HK-2 (cell line): ENCODE measurements around the gene WNT4.

ENCODE experiments used
- DNase-seq: peaks from one replicate; pipeline ENCODE4 v3.0.0-alpha.2; 2018; ENCODE audit not compliant: unreplicated experiment

WNT4 gene

DNA sequence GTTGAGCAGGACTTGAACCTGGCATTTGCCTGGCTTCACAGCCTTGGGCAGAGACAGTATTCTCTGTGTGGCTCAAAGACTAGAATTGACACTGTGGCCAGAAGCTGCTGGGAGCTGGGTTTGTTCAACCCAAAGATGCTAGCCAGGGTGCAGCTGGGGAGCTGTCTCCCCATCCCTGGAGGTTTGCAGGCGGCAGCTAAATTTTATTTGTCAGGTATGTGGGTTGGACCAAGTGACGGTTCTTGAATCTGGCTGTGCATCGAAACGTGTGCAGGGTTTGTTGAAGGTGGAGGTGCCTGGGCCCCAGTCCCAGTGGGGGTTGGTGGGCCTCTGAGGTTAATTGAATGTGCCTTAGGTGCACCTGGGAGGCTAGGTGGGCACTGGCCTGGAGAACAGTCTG, 11.8 kb downstream of the WNT4 start:
- no peak for DNase-seq

DNA sequence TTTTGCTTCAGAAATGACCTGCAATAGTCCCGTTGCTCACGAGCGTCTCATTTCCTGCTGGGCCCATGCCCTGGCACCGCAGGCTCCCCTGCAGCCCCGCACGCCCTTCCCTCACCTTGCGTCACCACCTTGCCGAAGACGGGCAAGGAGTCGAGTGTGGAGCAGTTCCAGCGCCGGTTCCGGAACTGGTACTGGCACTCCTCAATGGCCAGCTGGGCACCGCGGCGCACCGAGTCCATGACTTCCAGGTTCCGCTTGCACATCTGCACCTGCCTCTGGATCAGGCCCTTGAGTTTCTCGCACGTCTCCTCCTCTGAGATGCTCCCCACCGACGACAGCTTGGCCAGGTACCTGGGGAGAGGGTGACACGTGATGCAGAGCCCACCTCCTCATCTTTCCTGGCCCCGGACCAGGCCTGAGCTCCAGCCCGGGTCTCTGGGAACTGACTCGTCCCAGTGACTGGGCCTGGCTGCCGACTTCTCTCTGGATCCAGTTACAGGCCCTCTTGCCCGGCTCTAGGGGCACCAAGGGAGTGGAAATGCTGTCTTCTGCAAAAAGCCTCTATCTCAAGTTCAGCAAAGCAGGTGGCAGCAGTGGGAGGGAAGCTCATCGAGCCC, 13.3 kb downstream of the WNT4 start:
- DNase-seq: no peak

DNA sequence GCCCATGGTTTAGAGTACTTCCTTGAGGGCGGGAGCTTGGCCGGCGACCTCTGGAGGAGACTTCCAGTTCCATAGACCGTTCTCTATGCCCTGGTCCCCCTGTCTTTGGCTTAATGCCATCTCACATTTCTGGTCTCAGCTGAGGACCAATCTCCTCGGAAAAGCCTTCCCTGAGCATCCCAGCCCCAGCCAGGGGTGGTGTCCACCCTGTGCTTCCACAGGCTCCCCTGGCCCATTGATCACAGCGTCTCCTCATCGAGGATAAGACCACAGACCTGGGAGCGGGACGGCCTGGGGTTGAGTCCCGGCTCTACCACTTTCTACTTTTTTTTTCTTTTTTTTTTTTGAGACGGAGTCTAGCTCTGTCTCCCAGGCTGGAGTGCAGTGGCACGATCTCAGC, 14.5 kb downstream of the WNT4 start:
- DNase-seq: no peak

DNA sequence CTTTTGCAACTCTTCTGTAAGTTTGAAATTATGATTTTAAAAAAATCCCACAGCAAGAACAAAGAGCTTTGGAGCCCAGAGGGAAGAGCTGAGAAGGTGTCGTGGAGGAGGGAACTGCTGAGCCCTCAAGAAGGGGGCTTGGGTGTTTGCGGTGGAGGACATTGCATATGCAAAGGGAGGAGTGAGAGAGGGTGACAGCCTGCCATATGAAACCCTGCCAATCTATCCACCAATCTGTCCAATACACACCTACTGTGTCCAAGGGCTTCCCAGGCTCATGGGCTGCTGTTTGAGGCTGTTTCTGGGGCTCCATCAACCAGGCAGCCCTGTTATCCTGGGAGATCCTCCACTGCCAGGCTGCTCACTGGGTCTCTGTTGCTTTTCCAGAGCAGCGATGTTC, 15.2 kb downstream of the WNT4 start:
- no peak for DNase-seq

DNA sequence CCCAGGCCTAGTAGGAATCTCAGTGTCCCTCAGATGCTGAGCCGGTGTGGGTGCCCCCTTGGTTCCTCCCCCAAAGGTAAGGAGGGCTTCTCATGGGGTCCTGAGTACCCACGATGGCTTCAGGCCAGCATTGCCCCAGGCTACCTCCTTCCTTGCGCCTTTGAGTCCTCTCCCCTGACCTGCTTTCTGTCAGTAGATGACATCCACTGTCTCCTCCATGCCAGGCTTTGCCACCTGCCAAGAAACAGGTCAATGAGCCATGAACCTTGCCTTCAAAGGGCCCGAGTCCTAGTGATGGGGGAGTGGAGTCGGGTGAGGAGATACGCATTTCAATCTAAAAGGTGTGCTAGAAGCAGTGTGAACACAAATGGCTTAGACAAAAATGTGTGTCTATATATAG, 15.6 kb downstream of the WNT4 start:
- DNase-seq: no peak

DNA sequence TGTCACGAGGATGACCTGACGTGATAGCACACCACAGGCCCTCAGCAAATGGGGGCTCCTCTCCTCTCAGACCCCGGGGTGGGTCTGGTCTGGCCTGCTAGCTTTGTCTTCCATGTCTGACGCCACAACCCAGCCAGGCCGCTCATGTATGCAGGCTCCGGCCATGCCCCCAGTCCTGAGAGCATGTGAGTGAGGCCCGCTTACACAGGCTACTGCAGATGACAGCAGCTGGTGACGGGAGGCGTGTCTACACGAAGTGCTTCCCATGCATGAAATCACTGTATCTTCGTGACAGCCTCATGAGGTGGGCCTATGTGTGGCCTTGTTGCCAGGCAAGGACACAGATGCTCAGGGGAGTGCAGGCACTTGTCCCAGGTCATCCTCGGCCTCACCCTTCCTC, 16.4 kb downstream of the WNT4 start:
- no peak for DNase-seq

DNA sequence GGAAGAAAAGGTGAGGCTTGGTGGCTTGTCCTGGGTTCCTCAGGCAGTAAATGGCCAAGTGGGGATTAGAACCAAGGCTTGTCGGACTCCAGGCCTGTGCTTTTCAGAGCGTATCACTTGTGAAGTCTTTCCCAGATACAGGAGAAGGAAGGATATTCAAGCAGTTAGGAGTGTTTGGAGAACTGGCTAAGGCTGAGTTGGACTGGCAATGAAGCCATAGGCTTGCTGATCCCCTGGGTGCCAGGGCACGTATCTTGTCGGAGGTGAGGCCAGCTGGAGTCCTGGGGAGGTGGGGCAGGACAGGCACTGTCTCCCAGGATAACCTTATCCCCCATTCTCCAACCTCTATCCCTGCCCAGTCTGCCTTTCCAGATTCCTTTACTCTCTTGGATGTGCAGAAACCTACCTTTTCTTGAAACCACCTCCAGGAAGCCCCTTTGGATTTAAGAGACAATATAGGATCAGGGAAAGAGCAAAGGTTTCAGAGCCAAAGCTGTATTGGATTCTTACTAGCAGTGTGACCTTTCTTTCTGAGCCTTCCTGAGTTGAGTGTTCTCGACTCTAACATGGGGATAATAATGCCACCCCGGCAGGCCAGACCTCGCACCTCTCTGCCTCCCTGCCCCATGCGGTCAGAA, 18.2 kb downstream of the WNT4 start:
- DNase-seq: no peak

DNA sequence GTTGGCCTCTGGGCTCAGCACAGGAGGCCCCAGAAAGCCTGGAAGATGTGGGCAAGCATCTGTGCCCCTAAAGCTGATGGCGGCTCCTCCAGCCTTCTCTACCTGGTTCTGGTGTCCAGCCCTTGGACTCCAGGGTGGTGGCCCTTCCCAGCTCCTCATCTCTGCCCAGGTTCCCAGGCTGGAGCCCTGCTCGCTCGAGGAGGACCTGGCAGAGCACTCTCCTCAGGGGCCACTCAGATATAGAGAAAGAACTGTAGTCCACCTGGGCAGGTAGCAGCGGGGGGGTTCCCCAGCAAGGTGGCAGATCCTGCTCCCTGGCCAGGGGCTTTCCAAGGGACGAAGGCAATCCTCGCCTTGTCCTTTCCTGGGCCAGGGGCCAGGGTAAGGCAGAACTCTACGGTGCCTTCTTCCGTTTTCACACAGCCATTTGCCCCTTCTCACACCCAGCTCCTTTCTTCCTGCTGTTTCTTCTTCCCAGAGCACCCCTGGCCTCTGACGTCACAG, 18.9 kb downstream of the WNT4 start:
- DNase-seq: no peak

DNA sequence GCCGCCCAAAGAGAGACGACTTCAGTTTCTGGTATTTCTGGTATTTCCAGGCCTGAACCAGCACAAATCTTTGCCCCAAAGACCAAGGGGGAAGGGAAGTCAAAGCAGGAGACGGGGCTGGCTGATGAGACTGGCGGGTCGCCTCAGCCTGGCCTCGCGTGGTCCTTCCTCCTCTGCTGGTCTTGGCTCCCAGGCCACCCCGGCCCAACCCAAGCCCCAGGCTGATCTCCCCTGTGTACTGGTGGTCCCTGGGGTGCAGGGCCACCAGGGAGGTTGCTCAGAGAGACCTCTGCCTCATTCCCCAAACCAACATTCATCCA, 19.9 kb downstream of the WNT4 start:
- DNase-seq: no peak

DNA sequence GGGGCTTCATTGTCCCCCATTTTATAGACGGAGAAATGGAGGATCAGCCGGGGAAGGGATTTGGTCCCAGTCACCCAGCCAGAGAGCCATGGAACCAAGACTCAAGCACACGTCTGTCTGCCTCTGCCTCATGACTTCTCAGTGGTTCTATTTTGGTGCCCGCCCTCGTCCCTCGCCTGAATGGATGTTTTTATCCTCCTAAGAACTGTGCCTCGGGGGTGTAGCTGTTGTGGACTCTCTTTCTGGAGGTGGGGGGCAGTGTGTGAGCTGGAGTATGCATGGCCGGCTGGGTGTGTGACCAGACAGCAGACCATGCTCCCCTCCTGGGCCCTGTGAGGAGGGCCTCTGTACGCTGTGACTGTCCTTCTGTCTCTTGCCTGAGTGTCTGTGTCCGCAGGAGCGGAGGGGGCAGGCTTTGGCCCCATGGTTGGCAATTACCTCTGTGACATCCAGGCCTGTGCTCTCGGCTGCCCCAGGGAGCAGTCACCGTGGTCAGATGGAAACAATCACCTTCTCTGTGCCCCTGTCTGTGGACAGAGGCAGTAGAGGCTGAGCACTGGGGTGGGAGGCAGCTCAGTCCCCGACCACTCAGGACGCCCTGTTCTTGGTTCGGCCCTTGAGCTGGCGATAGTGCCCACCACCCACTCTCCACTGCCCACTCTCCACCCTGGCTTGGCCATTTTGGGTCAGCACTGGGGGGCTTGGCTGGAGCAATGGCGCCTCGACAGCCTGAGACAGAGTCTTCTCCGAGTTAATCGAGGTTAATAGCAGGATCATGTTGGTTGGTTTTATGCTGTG, 20.4 kb downstream of the WNT4 start:
- DNase-seq: no peak

DNA sequence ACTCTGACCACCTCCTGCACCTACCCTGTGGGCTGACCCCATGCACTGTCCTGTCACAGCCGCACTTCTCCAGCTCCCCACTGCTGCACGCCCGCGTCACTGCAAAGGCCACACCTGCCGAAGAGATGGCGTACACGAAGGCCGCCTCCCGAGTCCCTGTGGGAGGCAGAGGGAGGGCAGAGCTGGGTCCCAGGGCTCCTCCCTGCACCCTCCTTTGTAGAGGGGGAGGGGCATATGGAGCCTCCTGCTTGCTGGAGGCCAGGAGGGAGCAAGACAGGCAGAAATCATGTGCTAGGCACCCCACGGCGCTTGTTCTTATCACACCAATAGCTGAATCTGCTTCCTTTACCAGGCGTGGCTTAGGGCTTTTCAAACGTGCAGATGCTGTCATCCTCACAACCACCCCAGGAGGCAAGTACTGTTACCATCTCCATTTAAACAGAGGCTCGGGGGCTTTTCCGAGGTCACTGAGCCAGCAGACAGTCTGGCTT, 21.4 kb downstream of the WNT4 start:
- no peak for DNase-seq

DNA sequence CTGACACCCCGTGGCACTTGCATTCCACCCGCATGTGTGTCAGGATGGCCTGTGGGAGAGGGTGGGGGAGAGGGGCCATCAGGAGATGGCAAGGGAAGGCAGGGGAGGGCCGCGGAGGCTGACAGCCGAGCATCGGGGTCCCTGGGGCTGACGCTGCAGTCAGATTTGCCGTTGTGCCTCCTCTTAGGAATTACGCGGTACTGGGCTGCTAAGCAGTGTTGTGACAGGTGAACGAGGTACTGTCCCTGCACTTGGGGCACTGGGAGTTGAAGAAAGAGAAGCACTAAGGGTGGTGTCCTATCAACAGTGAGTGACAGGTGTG, 22.5 kb downstream of the WNT4 start:
- no peak for DNase-seq

DNA sequence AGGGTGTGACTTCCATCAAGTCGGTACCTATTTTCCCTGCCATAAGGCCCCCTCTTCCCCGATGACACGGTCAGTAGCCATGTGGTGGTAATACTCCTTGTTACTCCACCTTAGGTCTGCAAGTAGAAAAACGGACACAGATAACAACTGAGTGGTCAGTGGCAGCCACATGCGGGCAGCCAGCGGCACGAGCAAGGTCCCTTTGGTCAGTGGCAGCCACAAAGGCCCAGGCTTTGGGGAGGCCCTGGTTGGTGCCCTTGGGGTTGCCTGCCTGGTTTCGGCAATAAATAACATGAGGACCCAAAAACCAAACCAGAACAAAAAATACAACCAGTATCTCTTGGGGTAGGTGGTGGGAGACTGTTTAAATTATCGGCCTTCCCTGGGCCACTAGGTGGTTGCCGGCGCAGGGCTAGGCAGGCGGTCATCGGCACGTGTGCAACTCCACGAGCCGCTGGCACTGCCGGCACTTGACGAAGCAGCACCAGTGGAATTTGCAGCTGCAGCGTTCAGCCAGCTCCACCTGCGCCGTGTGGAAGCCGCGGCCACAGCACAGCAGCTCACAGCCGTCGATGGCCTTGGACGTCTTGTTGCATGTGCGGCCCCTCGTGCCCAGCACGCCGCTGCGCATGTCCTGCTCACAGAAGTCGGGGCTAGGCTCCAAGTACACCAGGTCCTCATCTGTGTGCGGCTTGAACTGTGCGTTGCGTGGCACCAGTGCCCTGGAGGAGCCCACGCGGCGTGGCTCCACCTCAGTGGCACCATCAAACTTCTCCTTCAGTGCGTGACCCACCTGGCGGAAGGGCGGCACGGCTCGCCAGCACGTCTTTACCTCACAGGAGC, 23.1 kb downstream of the WNT4 start:
- no peak for DNase-seq

DNA sequence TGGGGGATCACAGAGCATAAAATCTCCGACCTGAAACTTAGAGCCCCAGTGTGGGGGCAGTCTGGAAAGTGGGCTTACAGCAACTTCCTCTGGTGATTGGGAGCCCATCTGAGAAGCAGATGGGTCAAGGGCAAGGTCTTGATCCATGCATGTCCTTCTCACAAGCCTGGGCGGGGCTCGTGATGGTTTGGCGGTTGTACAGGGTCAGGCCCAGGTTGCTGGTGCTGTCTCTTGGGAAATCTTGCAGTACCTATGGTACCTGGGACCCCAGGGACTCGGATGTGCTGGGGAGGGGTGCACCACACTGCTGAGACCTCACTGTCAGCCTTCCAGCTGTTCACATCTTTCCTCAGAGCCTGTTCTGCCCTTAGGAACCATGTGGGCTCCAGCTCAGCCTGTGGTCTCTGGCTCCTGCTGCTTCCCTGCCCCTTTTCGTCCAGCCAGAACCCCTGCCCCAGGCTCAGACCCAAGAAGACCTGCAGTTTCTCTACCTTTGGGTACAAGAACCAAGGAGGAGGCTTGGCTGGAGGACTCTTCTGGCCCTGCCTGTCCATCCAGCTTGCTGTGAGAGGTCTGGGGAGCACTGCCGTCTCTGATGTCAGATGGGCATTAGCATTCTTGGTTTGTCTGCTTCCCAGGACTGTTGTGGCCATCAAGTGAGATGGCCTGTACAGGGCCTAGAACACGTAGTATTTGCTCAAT, 24.5 kb downstream of the WNT4 start:
- no peak for DNase-seq

DNA sequence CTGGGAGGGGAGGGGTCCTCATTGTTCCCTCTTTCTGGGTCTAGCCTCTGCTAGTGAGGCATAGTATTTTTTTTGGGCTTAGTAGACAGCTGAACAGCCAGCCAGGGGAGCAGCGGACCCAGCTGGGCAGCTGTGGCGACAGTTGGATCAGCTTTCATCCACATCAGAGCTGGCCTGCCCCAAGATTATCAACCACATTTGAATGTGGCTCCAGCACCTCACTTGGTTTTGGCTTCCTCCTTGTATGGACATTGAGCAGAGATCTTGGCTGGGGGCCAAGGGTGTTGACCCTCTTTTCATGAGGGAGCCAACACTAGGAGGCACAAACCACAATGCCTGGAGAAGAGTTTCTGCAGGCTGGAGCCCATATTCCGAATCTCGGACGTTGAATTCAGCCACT, 25.0 kb downstream of the WNT4 start:
- DNase-seq: no peak

DNA sequence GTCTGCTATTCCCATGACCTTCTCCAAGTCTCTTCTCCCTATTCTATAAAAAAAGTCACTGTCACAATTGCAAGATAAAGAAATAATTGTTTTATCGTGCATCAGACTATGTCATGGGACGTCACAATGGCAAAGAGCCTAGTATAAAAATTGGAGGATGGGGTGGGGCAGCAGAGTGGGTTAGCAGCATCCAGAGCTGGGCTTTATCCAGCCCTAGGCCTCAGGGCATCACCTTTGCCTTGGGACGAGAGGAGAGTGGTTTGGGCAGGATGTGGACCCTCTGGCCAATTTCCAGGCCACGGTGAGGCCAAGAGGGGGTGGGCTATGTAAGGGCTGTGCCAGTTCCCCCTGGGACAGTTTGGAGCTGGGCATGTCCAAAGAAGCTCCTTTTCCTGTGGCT, 25.7 kb downstream of the WNT4 start:
- DNase-seq: no peak

DNA sequence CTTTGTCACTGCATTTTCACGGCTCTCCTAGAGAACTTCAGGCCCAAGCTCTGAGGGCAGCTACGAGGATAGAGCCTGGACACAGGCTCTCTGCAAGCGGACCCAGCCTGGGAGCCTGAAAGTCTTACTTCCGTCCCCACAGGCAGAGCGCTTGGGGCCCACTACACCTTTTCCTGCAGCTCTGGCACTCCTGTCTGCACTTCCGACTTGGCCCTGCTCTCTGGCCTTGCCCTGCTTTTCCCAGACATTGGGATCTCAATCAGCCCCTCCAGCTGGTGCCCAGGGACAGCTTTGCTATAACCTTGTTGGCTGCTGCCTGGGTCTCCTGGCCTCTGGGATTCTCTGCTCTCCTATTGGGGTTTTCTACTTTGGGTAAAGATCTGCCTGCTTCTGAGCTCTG, 27.6 kb downstream of the WNT4 start:
- DNase-seq: no peak

DNA sequence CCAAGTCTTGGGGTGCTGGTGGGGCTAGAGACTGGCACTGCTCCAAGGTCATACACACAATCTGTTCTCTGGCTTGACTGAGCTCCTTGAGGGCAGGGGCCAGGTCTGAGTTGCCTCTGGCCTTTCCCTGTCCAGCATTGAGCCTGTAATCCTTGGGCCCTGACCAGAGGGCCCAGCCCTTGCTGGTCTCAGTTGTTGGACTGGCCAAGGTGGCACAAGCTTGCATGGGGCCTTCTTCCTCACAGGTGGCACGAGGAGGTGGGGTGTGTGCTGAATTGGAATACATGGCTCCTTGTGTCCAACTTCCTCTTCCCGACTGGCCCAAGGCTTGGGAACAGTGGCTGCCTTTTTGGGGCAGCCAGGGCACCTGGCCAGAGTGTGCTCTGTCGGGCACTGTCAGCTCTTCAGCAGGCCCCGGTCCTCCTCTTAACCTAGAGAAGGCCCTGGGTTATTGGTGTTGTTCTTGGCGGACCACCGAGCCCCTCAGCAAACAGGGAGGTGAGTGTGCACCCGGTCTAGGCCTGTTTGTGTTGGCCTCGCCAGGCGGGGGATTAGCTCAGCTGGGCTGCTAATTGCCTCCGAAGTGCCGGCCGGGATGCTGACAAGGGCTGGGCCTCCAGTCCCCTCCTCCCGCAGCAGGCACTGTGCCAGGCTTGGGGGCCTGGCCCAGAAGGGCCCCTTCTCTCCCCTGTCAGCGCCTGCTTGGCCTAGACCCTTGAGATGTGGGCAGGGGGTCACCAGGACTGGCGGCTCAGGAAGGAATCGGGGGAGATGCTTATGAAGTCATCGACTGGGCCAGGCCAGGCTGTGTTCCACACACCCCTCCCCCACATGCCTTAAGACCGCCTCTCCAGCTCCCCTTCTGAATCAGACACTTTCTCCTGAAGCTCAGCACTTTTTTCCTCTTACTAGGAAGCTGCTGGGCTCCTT, 28.5 kb downstream of the WNT4 start:
- DNase-seq: no peak

DNA sequence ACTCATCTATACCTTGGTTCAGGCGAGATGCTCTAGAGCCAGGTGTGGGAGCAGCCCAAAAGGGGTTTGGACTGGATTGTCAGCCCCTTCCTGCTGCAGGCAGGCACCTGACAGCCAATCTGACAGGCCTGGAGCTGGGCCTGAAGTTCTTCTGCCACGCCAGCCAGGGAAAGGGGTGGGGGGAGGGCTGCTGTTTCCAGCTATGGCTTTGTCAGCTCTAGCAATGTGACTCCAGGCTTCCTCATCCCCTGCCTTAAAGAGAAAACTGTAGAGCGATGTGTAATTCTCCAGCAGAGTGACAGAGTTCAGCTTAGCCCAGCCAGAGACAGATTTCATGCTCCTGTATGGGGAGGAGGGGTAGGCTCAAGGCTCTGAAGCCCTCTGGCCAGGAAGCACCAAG, 30.3 kb downstream of the WNT4 start:
- DNase-seq: no peak

DNA sequence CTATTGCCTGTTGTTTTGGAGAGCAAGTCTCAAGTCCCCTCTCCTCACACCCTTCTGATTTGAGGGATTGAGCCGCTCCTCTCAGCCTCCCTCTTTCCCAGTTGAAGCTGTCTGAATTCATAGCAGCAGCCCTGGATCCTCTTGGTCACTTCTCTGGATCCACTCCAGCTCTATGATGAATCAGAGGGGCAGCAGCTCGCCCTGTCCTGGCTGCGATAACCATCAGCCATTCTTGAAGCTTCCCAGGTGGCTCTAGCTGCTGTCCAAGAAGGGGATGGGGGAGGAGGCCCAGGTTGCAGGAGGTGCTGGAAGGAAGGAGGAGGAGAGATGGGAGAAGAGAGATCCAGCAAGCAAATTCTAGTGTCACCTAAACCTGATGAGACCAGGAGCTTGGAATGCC, 31.3 kb downstream of the WNT4 start:
- no peak for DNase-seq

DNA sequence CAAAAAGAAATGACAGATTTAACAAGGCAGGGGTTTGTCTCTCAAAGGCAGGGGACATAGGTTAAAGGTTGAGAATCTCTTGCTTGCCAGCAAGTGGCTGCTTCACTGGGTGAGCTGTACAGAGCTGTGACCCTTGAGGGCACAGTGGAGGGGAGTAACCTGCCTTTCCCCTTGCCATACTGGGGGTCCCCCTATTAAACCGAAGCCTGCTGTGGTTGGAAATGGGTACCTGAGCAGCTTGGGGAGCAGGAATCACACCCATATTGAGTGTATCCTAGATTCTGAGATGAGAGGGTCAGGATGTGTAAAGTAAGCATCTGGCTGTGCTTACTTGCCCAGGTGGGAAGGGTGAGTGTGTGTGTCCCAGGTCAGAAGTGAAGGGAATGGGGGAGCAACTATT, 31.8 kb downstream of the WNT4 start:
- no peak for DNase-seq
